ENCODE data around the gene PHB1. TPM values are rescaled to one million over a fixed set of nuclear protein-coding genes. Genes with fewer than 3 reads are reported as not detected.

The PHB1 gene
- total RNA-seq, 4 donors from 2014 or later, result 61.7 to 119 (median 106) TPM

GRCh38 chr17:49362723-49363117, 52.0 kb downstream of the PHB1 start:
- H3K9me3 ChIP-seq, result no peaks in the 10 kb centered on the region
- peak overlapping the region; percentile 73 to 96 (median 90) for H3K4me3 ChIP-seq
- WGBS, 2 donors, result 13% methylated on average over 10 of the region's 10 CpGs
- H3K4me1 ChIP-seq, result peaks cover 17 to 44% (median 24%) of the 10 kb centered on the region in 3 donors
- TF ChIP-seq POLR2A (IDR thresholded peaks at IDR 0.05), result no peak
- no peak for TF ChIP-seq CTCF (IDR thresholded peaks at IDR 0.05)
- no peaks in the 10 kb centered on the region for H3K36me3 ChIP-seq
- no peaks in the 10 kb centered on the region for H3K27me3 ChIP-seq
- DNase-seq, result no peak
- peak overlapping the region; percentile 92 to 97 (median 95) for H3K27ac ChIP-seq
- intact Hi-C loops (cut with DNase I), result no loop called here

- intact Hi-C loops (cut with DNase I), result no loop called here
- peak within 1 kb of the TSS; percentile 73 to 96 (median 90) for H3K4me3 ChIP-seq
- H3K4me1 ChIP-seq, result peaks cover 17 to 50% (median 24%) of the 10 kb centered on the region in 3 donors
- H3K27me3 ChIP-seq, result no peaks in the 10 kb centered on the region
- TF ChIP-seq POLR2A (IDR thresholded peaks at IDR 0.05) (peak in 2 of 4 donors; percentile 22 to 30), CTCF (IDR thresholded peaks at IDR 0.05) (no peak)
- H3K9me3 ChIP-seq, result no peaks in the 10 kb centered on the region
- WGBS, 2 donors, result 0 to 2% methylated on average over 6 to 7 of the region's 106 CpGs
- peak within 1 kb of the TSS; percentile 92 to 97 (median 95) for H3K27ac ChIP-seq
- peak; percentile 68 for DNase-seq
- no peaks in the 10 kb centered on the region for H3K36me3 ChIP-seq
Measured at GRCh38 chr17:49361902-49362722, 52.6 kb downstream of the PHB1 start, which contains the start of gene ZNF652. Gene ZNF652 (minus strand): TSS chr17:49362250. CDS start chr17:49317725, 44,525 bp downstream.

- 2 to 4% methylated on average over 10 to 12 of the region's 52 CpGs for WGBS, 2 donors
- Histone ChIP-seq H3K27me3 (no peaks in the 10 kb centered on the region), H3K4me3 (peak overlapping the region; percentile 73 to 96 (median 90)), H3K27ac (peak overlapping the region; percentile 92 to 97 (median 95)), H3K9me3 (no peaks in the 10 kb centered on the region), H3K36me3 (no peaks in the 10 kb centered on the region), H3K4me1 (peaks cover 17 to 53% (median 24%) of the 10 kb centered on the region in 3 donors)
- TF ChIP-seq POLR2A (IDR thresholded peaks at IDR 0.05) (peak in 2 of 4 donors; percentile 32 to 59), CTCF (IDR thresholded peaks at IDR 0.05) (no peak)
- peak; percentile 11 for DNase-seq
- intact Hi-C loops (cut with DNase I), result no loop called here
Measured at GRCh38 chr17:49361129-49361901, 53.4 kb downstream of the PHB1 start.

- Histone ChIP-seq H3K9me3 (no peaks in the 10 kb centered on the region), H3K36me3 (no peaks in the 10 kb centered on the region), H3K4me3 (peak overlapping the region; percentile 73 to 96 (median 90)), H3K27ac (peak overlapping the region; percentile 92 to 97 (median 95)), H3K27me3 (no peaks in the 10 kb centered on the region), H3K4me1 (peaks cover 17 to 53% (median 24%) of the 10 kb centered on the region in 3 donors)
- 0 to 1% methylated on average over 8 of the region's 8 CpGs for WGBS, 2 donors
- TF ChIP-seq CTCF (IDR thresholded peaks at IDR 0.05) (no peak), POLR2A (IDR thresholded peaks at IDR 0.05) (no peak)
- intact Hi-C loops (cut with DNase I), result no loop called here
- DNase-seq, result no peak
Measured at GRCh38 chr17:49360796-49361128, 53.9 kb downstream of the PHB1 start.
